ENCODE results near the gene FYB1.
"Not testable (repeated sequence)": the region's sequence is repeated elsewhere in the genome, so short reads cannot be mapped to it uniquely, and the experiment has no call there.

Gene FYB1

GRCh38 chr5:39225405-39226099 is 6.2 kb upstream of the FYB1 start:
- DNase-seq: no peak

- no peak for DNase-seq
Measured at GRCh38 chr5:39224196-39224761, 4.9 kb upstream of the FYB1 start.

GRCh38 chr5:39223565-39224156 is 4.3 kb upstream of the FYB1 start:
- no peak for DNase-seq

- not testable (repeated sequence) for DNase-seq
Measured at GRCh38 chr5:39221671-39222070, 2.3 kb upstream of the FYB1 start.

- no peak for DNase-seq
Measured at GRCh38 chr5:39220280-39221030, 1.1 kb upstream of the FYB1 start.

GRCh38 chr5:39218482-39219402 is 621 bp downstream of the FYB1 start:
- DNase-seq: no peak

- peak; percentile 41 for DNase-seq
Measured at GRCh38 chr5:39217365-39218281, 1.7 kb downstream of the FYB1 start.

GRCh38 chr5:39216631-39217030 is 2.7 kb downstream of the FYB1 start:
- no peak for DNase-seq

GRCh38 chr5:39215857-39216256 is 3.5 kb downstream of the FYB1 start:
- no peak for DNase-seq

- no peak for DNase-seq
Measured at GRCh38 chr5:39214912-39215709, 4.3 kb downstream of the FYB1 start.

GRCh38 chr5:39213447-39214207 is 5.7 kb downstream of the FYB1 start:
- DNase-seq: no peak

- no peak for DNase-seq
Measured at GRCh38 chr5:39211773-39212172, 7.6 kb downstream of the FYB1 start.

- no peak for DNase-seq
Measured at GRCh38 chr5:39209924-39210323, 9.4 kb downstream of the FYB1 start.

GRCh38 chr5:39208471-39208870 is 10.9 kb downstream of the FYB1 start:
- no peak for DNase-seq

GRCh38 chr5:39207345-39208045 is 11.9 kb downstream of the FYB1 start:
- no peak for DNase-seq

GRCh38 chr5:39206630-39207321 is 12.6 kb downstream of the FYB1 start:
- DNase-seq: no peak

- DNase-seq: no peak
Measured at GRCh38 chr5:39205550-39205949, 13.8 kb downstream of the FYB1 start.

GRCh38 chr5:39203951-39204350 is 15.4 kb downstream of the FYB1 start:
- DNase-seq: no peak
